Stimulated activated CD4-positive, alpha-beta T cell treated with anti-CD3 and anti-CD28 coated beads, Interleukin-1b, Interleukin-23, amount 100 ng/mL, for 48 hours (primary cell): ENCODE data around the gene RAD21L1.
A peak's percentile ranks its signal among the peaks of the same experiment; 100 is the strongest.
"Not testable (repeated sequence)": the region's sequence is repeated elsewhere in the genome, so short reads cannot be mapped to it uniquely, and the experiment has no call there.

Experiments used
- DNase-seq: peaks from one replicate; pipeline ENCODE4 v3.0.0-alpha.2; 2020

Gene RAD21L1

DNA sequence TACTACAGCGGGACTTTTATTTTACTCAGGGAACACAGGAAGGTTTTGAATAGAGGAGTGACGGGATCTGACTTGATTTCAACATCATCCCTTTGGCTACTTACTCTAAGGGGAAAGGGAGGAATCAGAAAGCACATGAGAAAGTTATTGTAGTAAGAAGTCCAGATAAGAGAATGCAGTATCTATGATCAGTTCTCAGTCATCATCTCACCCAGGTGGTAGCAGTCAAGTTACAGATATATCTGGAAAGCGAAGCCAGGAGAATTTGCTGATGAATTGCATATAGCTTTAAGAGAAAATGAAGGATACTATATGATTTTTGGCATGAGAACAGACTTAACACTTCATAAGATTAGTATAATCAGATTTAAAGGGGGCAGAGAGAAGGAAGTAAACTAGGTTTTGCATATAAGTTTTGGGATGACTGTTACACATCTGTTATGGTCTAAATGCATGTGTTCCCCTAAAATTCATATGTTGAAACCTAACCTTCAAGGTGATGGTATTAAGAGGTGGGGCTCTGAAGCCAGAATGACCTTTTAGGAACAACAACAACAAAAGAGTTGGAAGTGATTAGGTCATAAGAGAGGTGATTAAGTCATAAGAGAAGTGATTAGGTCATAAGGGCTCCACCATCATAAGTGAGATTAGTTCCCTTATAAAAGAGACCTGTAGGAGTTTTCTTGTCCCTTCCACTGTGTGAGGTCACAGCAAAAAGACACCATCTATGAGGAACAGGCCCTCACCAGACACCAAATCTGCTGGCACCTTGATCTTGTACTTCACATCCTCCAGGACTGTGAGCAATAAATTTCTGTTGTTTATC lies 6.7 kb downstream of the RAD21L1 start:
- DNase-seq, result no peak

DNA sequence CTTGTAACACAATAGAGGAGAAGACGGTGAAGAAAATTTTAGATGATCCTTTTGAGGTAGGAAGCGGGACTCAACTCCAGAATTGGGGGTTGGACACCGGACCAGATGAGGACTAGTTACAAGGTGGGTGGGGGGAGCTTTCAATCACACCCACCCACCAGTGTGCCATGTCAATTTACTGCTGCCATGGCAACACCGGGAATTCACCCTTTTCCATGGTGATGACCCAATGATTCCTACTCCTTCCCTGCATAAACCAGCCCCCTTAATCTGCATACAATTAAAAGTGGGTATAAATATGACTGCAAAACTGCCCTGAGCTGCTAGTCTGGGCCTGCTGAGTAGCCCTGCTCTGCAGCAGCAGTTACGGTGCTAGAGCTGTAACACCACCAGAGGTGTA lies 14.7 kb downstream of the RAD21L1 start:
- DNase-seq, result no peak

DNA sequence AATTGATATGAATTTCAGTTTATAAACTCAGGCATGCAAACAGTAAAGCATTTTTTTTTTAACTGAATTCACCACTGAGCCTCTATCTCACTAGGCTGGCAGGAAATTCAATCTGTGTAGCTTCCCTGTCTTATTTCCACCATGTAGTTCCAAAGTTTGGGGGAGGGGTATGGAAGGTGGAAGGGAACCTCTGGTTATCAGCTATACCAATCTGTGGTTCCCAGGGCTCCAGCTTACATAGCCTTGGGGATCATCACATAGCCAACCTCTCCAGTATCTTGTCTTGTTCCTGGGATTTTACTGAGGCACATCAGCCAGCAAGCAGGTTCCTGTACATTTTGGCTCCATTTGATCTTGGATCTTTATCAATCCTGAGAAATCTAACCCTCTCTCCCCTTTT lies 15.6 kb downstream of the RAD21L1 start:
- no peak for DNase-seq

DNA sequence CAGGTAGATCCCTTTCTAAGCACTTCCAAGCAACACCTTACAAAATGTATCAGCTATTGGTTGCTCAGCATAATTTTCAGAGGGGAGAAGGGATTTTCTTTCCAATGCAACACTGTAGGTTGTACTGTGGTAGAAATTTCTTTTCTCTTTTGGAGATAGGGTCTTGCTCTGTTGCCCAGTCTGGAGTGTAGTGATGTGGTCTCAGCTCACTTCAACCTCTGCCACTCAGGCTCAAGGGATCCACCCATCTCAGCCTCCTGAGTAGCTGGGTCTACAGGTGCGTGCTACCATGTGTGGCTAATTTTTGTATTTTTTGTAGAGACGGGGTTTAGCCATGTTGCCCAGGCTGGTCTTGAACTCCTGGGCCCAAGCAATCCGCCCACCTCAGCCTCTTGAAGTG lies 16.3 kb downstream of the RAD21L1 start:
- DNase-seq, result no peak

DNA sequence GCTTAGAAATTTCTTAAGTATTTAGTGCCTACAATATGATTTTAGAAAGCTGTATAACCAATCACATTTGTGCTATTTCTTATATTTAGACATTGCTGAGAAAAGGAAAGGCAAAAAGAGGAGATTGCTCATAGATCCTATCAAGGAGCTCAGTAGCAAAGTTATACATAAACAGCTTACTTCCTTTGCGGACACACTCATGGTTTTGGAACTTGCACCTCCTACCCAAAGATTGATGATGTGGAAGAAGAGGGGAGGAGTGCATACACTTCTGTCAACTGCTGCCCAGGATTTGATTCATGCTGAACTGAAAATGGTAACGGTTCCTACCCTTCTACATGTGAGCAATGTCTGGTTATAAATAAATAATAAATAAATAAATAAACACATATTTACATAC lies 16.7 kb downstream of the RAD21L1 start:
- no peak for DNase-seq

DNA sequence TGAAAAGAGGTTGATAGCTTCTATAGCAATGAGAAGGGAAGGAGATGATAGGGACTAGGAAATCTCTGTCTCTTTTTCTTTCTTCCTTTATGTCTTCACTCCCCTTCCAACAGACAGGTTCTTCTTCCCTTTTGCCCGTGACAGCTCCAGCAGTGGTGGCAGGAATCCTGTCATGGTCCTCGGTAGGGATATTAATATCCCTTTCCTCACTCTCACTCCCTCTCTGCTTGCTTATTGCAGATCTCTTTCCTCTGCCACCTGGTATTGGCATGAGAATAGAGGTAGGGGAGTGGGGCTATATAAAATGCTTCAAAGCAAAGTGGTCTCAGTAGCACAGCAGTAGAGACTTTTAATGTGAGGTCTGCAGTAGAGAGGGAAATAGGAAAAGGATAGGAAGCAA lies 19.7 kb downstream of the RAD21L1 start:
- DNase-seq, result no peak

DNA sequence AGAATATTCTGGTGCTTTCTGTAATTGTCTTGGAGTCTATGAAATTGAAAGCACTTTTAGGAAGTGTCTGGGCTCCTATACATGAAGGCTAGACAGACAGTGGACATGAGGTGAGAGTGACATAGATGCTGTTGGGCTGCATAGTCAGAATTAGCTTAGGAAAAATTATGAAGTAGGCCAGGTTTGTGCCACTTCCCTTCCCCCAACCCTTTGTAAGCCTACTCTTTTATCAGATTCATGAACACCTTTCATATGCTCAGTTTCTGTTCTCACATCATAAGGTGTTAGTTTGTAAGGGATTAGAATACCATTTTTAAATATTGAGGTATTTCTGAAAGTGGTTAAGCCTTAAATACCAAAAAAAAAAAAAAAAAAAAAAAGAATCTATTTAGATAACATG lies 21.8 kb downstream of the RAD21L1 start:
- DNase-seq, result no peak

DNA sequence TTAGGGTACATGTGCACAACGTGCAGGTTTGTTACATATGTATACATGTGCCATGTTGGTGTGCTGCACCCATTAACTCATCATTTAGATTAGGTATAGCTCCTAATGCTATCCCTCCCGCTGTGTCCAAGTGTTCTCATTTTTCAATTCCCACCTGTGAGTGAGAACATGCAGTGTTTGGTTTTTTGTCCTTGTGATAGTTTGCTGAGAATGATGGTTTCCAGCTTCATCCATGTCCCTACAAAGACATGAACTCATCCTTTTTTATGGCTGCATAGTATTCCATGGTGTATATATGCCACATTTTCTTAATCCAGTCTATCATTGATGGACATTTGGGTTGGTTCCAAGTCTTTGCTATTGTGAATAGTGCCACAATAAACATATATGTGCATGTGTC lies 24.4 kb downstream of the RAD21L1 start:
- DNase-seq, result not testable (repeated sequence)

DNA sequence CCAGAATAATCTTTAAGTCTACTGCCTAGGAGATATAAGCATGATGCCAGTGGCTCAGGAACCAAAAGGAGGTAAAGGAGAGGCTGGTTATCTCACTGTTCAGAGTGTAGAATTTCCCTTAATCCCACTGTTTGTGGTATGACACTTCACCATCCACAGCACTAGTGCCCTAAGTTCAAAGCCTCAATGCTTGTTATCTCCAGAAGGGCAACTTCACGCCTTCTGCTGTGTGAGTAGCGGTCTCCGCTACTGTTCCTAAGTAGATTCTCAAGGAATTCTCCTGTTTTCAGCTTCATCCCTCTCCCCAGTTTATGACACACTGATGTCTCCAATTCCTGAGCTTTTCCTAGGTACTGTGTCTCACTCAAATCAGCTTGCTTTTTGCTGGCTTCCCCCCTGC lies 26.6 kb downstream of the RAD21L1 start:
- DNase-seq, result no peak

DNA sequence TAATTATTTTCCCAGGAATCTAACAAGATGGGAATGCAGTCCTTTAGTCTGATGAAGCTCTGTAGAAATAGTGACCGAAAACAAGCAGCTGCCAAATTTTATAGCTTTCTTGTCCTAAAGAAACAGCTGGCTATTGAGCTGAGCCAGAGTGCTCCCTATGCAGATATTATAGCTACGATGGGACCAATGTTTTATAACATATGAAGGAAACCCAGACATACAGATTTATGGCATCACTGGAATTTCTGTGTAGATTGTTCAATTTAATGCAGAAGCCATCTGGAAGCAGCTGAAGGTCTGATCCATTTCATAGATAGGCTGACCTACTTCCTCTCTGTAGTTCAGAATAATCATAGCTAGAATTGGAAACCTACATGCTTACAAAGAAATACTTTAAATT lies 28.4 kb downstream of the RAD21L1 start:
- no peak for DNase-seq

DNA sequence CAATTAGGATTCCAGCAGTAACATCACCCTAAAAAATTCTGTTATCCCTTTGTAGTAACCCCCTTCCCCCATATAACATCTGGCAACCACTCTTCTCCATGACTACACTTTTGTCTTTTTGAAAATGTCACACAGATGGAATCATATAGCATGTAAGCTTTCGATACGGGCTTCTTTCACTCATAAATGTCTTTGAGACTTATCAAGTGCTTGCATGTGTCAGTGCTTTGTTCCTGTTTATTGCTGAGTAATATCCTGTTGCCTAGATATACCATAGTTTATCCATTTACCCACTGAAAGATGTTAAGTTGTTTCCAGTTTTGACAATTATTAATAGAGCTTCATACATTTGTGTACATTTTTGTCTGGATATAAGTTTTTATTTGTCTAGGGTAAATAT lies 29.8 kb downstream of the RAD21L1 start:
- no peak for DNase-seq

DNA sequence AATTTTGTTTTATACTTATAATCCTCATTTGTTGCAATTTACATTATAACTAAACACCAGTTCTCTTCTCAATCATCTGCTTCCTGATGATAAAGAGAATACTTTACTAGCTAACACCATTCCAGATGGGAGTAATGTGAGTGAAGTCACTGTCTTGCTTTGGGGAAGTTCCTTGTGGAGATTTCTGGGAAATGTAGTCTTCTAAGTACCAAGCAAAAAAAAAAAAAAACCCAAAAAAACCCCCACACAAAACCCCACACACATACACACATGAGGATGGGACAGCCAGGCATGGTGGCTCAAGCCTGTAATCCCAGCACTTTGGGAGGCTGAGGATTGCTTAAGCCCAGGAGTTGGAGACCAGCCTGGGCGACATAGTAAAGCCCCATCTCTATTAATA lies 38.0 kb downstream of the RAD21L1 start:
- no peak for DNase-seq

DNA sequence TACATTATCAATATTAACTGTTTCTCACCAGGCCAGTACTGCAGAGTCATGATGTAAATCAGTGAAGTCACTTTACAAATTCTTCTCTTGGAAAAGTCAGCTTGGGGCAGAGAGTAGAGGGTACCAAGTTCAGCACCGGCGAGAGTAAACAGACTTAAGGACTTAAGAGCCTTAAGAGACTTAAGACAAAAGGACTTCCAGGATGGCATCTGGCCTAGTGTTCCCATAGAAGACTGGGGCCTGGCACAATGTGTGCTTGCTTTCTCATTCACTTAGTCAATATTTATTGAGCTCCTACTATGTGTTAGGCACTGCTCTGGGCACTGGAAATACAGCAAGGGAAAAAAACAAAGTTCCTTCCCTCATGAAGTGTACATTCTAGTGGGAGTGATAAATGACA lies 38.9 kb downstream of the RAD21L1 start:
- no peak for DNase-seq

DNA sequence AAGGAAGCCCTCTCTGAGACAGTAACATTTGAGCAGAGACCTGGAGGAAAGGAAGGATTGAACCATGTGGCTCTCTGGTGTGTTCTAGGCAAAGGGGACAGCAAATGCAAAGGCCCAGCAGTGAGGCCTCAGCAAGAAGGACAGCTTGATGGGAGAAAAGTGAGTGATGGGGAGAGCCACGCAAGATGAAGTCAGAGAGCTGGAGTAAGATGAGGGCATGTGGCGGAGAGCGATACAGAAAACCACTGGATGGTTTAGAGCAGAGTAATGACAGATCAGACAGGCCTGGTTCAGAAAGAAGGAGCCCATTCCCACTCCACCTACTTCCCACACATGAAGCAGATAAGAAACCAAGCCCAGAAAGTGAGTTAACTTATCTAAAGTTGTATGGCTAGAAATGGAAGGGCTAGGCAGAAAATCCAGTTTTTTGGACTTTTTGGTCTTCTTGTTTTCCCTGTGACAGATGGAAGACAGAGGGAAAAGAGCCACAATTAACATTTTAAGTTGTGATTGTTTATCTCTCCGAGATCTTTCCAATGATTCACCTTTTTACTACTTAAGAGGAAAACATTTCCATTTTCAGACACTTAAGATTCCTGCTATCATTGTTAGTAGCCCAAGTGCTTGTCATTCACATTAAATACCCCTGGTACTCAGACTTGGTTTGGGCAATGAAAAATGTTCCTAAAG lies 39.5 kb downstream of the RAD21L1 start:
- no peak for DNase-seq

DNA sequence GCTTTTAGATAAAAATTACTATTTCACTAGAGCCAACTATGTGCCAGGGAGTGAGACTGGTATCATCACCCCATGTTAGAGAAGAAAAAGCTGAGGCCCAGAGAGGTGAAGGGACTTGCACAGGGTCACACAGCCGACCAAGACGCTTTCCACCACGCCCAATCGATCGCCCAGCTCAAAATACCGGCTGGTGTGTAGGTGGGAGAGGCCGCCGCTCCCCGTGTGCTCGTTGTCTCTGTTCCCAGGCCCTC lies 40.0 kb downstream of the RAD21L1 start:
- no peak for DNase-seq

DNA sequence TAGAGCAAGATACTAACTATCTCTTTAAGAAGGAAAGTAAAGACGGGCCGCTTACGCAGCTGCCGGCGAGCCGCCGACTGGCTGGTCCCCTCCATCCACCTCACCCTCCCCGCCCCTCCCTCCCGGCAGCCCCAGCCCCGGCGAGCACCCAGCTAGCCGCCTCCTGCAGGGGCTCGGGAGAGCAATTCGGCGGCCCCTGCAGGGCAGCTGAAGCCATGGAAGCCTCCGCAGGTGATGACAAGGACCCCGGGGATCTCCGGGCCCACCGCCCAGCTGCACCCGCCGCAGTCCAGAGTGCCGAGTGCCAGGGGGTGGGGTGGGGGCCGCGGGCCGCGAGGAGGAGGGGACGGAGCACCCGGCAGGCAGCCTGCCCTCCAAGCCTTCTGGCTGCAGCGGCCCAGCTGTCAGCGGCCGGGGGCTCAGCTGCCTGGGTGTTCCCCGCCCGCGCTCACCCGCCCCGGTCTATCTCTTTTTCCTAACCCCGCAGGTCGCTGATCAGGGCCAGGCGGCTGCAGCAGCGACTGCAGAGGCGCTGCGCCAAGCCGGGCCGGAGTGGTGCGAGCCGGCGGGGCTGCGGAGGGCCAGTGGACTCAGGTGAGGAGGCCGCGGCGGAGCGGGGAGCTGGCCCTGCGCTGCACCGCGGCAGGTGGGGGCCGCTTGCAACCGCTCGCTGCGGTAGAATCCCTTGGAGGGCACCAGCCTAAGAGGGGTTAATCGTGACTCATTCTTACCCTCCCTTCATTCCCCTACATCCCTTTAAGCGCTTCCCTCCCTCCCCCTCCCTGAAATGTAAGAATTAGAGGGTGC lies 40.5 kb downstream of the RAD21L1 start, which contains the start of gene SNPH:
TSS of gene SNPH (plus strand) at position 128 of the 807 bp plus-strand sequence. CDS start 29,946 bp downstream, outside the sequence.
- peak; percentile 69 for DNase-seq

DNA sequence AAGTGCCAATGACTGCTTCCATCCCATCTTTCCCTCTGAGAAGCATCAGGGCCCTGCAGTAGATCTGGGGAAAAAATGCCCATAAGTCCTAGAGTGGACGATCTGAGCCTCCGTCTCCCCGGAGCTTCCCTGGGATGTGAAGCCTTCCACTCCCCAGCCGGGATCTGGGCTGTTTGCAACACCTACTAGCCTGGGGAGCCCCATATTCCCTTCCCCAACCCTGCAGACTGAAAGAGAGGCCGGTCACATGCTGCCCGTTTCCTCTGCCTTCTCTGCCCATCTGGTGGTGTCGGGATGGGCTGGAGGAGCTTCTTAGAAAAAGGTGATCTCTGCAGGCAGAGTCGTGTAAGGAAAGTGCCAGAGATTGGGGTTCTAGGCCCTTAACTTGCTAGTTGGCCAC lies 41.3 kb downstream of the RAD21L1 start:
- DNase-seq, result no peak

DNA sequence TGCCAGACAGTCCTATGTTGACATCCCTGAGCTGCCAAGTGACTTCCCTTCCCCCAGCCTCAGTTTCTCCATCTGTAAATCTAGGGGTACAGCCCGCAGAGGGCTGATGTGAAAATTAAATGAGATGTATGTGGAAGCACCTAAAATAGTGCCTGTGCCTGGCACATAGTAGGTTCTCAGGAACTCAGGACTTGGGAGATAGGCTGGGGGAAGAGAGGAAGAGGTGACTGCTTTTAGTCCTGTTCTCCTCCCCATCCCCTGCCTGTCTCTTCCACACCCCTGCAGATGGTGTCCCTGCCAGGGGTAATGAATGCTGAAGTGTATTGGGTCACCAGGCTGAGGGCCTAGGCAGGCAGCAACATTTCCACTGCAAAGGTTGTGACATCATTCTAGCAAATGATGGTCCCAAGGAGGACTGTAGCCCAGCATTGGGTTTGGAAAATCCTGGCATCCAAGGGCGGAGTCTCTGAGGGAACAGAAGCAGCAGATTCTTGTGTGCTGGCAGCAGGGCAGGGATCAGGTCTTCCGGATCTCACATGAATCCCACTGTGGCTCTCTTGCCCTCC lies 42.0 kb downstream of the RAD21L1 start:
- no peak for DNase-seq

DNA sequence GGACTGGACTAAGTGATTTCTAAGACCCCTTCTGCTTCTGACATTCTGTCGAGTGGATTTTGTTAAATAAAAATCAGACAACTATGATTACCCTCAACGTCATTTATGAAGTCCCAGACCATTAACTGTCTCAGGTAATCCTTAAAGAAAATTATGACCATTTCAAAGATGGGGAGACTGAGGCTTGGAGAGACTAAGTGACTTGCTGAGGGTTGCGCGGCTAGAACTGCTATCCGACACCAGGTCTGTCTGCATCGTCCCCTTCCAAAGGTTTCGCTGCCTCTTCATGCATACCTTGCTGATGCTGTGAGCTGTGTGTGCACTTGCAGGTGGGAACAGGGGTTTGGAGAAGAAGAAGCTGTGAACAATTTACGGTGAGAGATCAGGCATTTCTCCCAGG lies 43.4 kb downstream of the RAD21L1 start:
- DNase-seq, result no peak

DNA sequence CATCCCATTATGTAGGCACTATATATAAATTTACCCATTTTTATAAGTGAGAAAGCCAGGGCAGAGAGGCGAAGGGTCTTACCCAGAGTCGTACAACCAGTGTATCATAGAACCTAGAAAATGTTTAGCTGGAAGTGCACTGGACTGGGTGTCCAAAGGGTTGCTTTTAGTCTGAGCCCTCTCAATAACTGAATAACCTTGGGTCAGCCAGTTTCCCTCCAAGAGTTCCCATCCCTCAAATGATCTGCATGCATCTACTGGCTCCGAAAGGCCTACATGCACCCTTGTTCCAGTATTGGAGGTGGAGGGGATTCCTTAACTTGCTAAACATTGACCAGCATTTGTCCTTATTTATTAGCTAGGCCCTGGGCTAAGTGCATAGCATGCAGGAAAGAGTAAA lies 44.0 kb downstream of the RAD21L1 start:
- DNase-seq, result no peak

DNA sequence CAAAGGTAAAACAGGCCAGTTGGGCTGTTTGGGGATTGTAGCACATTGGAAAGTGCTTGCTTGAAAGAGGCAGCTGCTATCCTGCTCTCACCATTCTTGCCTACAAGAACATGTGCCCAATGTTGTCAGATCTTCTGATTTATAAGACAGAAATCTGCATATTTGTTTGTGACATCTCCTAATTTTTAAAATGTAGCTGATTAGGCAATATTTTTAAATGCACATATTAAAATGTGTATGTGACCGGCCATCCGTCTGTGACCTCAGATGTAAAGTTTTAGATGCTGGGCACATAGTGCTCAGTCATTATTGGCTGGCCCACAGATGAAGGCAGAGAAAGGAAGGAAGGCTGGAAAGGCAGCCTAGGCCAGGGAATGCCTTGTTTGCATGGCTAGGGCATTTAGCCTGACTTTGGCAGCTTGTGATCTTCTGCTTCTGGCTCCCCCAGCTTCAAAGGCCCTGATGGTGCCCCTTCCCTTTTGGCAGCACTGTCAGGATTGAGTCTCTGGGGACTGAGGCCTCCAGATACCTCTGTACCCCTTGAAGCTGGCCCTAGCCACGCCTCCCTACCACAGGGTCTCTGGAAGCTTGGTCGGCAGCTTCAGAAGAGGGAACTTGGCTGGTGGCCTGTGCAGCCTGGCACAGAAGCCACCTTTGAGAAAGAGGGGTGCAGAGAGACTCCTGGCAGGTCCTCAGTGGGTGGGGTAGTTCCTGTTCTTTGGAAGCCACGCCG lies 46.7 kb downstream of the RAD21L1 start:
- no peak for DNase-seq

DNA sequence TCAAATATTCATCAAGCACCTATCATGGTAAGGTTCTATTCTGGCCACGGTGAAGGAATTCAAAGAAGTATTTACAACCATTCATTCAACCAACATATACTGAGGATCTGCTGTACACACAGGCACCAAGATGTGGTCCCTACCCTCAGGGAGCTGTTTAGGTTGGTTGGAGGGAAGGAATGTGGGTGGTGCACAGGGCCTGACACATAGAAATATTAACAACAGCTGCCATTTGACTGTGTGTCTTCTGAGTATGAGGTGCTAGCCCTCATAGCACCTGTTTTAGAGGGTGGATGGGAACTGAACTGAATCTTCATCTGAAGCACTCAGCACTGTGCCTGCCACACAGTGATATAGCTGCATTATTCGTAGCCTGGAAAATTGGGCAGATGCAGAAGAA lies 47.5 kb downstream of the RAD21L1 start:
- DNase-seq, result no peak
